HG03575 (cell line): ENCODE data around the gene CFAP90.

Experiments used
- ATAC-seq: cut with Tn5 transposase; IDR thresholded peaks from one replicate; pipeline ENCODE4 v1.9.1; 2021; ENCODE audit not compliant: unreplicated experiment, insufficient number of reproducible peaks, low FRiP score; ENCODE audit errors: extremely low read depth

The CFAP90 gene

DNA sequence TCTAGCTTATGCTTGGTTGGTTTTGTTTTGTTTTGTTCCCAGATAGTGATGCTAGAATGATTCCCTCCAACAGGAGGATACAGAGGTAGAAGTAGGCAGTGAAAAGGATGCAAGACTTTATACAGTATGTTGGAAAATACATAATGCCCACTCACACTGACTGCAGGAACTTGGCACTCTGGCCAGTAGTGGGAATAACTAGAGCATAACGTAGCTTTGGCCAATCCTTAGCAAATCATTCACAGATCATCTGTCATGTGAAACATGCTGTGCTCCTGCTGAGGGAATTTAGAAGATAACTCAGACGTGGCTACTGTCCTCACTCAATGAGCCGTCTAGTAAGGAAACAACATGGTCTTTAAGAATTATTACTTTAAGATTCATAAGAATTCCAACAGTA is 13.5 kb downstream of the CFAP90 start:
- ATAC-seq = no peak

- ATAC-seq = no peak
These were observed 16.0 kb downstream of the CFAP90 start for GRCh38 chr5:7834982-7835381.

DNA sequence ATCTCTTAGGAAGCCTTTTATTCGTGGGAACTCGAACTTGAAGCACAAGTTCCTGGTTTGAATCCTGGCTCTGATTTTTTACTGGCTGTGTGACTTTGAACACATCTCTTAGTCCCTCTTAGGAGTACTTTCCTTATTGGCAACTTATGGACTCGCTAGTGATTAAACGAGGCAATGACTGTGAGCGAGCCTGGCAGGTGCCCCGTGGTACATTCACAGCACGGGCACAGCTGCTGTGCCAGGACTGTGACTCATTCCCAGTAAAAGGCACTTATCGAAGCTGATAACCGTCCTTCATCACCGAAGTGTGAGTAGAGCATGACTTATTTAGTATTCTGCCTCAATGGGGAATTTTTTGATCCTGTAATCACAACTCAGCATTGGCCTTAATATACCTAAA is 22.7 kb downstream of the CFAP90 start:
- no peak for ATAC-seq

- no peak for ATAC-seq
These were observed 23.3 kb downstream of the CFAP90 start for GRCh38 chr5:7827610-7828009.

GRCh38 chr5:7825630-7826029 is 25.3 kb downstream of the CFAP90 start:
- no peak for ATAC-seq

GRCh38 chr5:7824995-7825394 is 25.9 kb downstream of the CFAP90 start:
- no peak for ATAC-seq

GRCh38 chr5:7823594-7823993 is 27.3 kb downstream of the CFAP90 start:
- ATAC-seq = no peak

DNA sequence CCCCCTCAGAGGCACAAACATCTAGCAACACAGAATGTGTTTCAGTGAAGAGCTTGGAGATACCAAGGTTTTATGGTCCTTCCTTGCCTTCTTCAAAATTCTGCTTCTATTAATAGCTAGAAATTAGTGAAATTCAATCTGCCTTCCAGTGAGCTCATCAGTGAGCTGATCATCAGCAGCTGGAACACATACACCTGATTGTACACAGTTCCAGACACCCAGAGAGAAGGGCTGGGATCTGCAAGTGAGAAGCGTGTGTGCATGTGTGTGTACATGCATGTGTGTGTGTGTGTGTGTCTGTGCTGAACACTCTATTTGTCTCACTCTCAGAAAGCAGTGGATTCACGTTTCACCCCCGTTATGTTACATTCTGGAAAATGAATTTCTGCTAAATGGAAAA is 28.5 kb downstream of the CFAP90 start:
- no peak for ATAC-seq

DNA sequence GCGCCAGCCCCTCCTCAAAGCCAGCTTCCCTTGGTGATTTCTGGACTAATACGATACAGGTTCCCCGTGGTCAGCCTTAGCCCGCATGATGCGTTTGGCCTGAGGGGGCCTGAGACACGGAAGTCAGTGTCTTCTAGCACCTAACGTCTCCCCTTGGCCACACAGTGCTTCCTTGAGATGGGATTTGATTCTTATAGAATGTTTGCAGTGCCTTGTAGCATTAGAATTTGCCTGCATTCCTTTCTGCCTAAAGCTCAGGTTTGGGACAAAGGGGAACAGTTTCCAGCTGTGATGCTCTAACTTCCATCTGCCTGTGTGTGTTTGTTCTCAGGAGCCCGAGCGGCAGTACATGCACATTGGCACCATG is 34.4 kb downstream of the CFAP90 start:
- no peak for ATAC-seq

DNA sequence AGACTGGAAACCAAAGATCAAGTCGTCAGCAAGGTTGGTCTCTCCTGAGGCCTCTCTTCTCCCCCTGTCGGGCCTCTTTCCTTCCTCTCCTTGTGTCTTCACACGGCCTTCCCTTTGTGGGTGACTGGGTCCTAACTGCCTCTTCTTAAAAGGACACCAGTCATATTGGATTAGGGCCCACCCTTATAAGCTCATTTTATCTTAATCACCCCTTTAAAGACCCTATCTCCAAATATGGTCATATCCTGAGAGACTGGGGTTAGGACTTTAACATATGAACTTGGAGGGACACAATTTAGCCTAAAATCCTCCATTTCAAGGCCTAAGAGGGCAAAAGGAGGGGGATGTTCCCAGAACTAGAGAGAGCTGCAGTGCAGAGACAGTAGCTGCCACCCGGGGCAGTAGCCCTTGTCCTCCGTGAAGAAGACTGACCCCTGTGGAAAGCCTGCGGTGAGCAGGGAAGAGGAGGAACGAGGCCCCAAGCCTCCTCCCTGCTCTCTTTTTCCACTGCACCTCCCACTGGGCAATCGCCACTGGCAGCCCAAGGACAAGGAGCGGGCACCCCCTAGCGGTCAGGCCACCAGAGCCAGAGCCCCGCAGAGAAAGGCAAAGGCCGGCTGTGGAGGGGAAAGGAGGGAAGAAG is 34.9 kb downstream of the CFAP90 start:
- peak; percentile 48 for ATAC-seq

DNA sequence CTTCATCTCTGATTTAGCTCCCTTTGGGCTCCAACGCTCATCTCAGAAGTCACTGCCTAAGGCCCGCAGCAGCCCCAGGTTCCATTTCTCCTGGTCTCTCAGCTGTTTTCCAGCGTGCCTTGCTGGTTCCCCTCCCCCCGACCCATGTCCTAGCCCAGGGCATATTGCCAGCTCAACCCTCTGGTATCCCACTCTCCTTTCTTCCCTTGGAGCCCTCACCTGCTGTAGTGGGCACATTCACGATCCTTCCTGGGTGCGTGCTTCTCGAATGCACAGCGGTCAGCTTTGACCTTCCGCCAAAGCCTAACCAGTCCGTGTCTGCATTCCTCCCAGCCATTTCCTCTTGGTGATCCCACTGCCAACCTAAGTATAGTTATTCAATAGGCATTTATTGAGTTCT is 36.1 kb downstream of the CFAP90 start:
- ATAC-seq = no peak

DNA sequence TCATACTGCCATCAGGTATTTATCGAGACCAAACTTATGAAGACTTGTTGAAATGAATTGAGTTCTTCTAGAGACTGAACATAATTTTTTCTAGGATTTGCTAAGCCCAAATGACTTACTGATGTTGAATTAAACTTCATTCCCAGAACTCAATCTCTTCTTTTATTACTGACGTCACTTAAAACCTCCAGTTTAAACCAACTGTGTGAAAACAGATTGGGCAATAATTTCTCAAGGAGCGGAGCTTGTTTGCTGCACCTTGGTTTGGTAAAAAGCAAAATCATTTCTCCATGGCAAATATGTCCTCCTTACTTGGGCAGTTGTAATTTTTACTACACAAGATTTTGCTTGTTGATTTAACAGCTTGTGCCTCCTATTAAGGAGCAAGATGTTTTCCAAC is 37.4 kb downstream of the CFAP90 start:
- no peak for ATAC-seq

GRCh38 chr5:7813007-7813406 is 37.9 kb downstream of the CFAP90 start:
- no peak for ATAC-seq

- ATAC-seq = no peak
These were observed 39.2 kb downstream of the CFAP90 start for GRCh38 chr5:7811715-7812114.

DNA sequence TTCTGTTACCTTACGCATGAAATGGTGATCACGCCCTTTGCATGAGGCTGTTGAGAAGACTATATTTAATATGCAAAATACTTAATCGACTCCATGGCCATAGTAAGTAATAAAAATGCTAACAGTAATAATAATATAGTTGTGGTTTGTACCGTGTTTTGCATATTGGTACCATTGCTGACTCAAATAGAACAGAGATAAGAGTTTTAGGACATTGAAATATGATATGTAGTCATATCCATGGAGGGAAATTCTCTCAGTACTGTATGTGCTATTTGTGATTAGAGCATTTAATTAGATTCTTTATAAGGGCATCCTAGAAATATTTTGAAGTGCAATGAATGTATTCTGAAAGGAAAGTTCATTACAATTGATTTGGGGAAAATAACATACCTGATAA is 41.9 kb downstream of the CFAP90 start:
- no peak for ATAC-seq

- ATAC-seq = no peak
These were observed 45.6 kb downstream of the CFAP90 start for GRCh38 chr5:7805379-7805778.

DNA sequence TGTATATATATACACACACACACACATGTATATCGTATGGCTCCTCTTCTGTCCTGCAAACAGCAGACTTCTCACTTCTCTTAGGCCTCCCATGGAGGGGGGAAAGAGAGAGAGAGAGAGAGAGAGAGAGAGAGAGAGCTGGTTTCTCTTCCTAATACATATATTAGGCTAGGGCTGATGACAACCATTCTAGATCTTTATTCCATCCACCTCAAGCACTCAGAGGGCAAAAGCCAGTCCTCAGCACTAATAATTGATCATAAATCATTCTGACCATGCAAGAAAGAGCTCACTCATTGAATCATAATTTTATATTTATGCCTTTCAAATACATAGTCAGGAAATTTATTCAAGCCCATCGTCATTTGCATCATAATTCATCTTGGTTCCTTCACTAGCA is 47.0 kb downstream of the CFAP90 start:
- ATAC-seq = no peak

- no peak for ATAC-seq
These were observed 48.1 kb downstream of the CFAP90 start for GRCh38 chr5:7802855-7803254.

DNA sequence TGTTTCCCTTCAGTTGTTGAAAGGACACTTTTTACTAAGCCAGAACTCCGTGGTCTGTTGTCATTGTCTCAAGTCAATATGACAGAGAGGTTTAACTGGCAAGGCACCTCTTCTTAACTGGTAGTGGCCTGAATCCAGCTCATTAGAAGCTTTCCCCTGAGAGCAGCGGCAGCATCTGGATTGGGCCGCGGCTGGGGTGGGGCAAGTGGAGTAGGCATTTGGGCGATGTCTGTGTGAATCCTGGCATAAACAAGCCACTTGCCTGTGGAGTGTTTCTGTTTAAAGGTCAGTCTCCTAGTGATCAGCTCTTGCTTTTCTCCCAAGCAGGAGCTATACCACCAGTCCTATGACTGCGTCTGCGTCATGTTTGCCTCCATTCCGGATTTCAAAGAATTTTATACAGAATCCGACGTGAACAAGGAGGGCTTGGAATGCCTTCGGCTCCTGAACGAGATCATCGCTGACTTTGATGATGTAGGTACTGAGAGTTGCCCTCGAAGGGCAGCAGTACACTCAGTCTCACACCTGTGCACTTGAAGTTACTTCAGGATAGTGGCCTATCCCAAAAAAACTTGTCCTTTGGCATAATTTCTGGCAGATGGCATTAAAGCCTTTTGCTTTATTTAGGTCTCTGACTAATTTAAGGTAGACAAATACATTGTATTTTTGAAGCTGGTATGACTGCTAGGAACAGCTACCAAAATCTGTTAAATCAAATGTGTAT is 48.9 kb downstream of the CFAP90 start:
- ATAC-seq = no peak

GRCh38 chr5:7795306-7795705 is 55.6 kb downstream of the CFAP90 start:
- no peak for ATAC-seq

GRCh38 chr5:7794823-7795222 is 56.1 kb downstream of the CFAP90 start:
- ATAC-seq = peak; percentile 34
